ENCODE measurements around the gene QRICH1.

Gene QRICH1

GRCh38 chr3:48997714-48998637, 95.9 kb downstream of the QRICH1 start:
- DNase-seq (ENCODE audit: low spot score) = no peak

GRCh38 chr3:48997102-48997635, 96.7 kb downstream of the QRICH1 start:
- no peak for DNase-seq (ENCODE audit: low spot score)

- DNase-seq (ENCODE audit: low spot score) = no peak
Measured at GRCh38 chr3:48996640-48997039, 97.2 kb downstream of the QRICH1 start.

GRCh38 chr3:48993834-48994233, 100.0 kb downstream of the QRICH1 start:
- no peak for DNase-seq (ENCODE audit: low spot score)

- DNase-seq (ENCODE audit: low spot score) = no peak
Measured at GRCh38 chr3:48991851-48992545, 101.9 kb downstream of the QRICH1 start.

- no peak for DNase-seq (ENCODE audit: low spot score)
Measured at GRCh38 chr3:48990636-48991469, 103.0 kb downstream of the QRICH1 start.

- DNase-seq (ENCODE audit: low spot score) = peak; percentile 55
Measured at GRCh38 chr3:48989796-48990635, 103.9 kb downstream of the QRICH1 start, which contains the start of gene P4HTM. Gene P4HTM (plus strand): TSS chr3:48990241. CDS start chr3:48990257, 16 bp downstream.

- DNase-seq (ENCODE audit: low spot score) = no peak
Measured at GRCh38 chr3:48989126-48989795, 104.6 kb downstream of the QRICH1 start.

- no peak for DNase-seq (ENCODE audit: low spot score)
Measured at GRCh38 chr3:48985831-48986376, 108.0 kb downstream of the QRICH1 start.

- no peak for DNase-seq (ENCODE audit: low spot score)
Measured at GRCh38 chr3:48984663-48985062, 109.2 kb downstream of the QRICH1 start.

GRCh38 chr3:48983096-48983495, 110.8 kb downstream of the QRICH1 start:
- no peak for DNase-seq (ENCODE audit: low spot score)

- no peak for DNase-seq (ENCODE audit: low spot score)
Measured at GRCh38 chr3:48982686-48983085, 111.2 kb downstream of the QRICH1 start.

- DNase-seq (ENCODE audit: low spot score) = no peak
Measured at GRCh38 chr3:48982016-48982415, 111.9 kb downstream of the QRICH1 start.

- no peak for DNase-seq (ENCODE audit: low spot score)
Measured at GRCh38 chr3:48980295-48980694, 113.6 kb downstream of the QRICH1 start.
